DOHH2 (cell line): Measurements from ENCODE around the gene FBXW2.

Source experiments
- EZH2phosphoT487 ChIP-seq: fragments of 200-600 bp; sonication (generic); IDR thresholded peaks from 2 replicates; pipeline ENCODE4 v1.6.1; 2017; ENCODE audit warnings: borderline replicate concordance, mild to moderate bottlenecking, antibody characterized with exemption, low read length, moderate library complexity, mixed read lengths
- TF ChIP-seq, protein P1 (sequence below): fragments of 200-600 bp; sonication (generic); IDR thresholded peaks from one replicate; pipeline ENCODE4 v1.5.1; 2014; ENCODE audit warnings: antibody characterized with exemption, mild to moderate bottlenecking, low read depth, low read length; ENCODE audit not compliant: poor library complexity, severe bottlenecking

DNA sequence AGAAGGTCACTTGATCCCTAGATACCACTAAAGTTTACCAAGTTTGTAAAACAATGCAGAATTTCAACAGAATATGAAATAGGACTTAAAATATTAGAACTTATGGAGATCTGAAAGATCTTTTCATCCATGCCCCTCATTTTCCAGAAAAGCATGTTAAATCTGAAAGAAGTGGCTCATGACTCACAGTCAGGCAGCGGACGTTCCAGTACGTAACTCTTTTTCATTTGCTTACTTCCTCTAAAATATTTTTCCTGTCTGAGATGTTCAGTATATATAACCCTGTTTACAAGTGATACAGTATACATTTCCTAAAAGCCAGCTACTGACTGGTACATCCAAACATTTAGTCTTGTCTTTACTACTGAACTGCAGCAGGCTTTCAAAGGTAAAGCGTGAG, 22.3 kb downstream of the FBXW2 start:
- TF ChIP-seq, protein P1, sequence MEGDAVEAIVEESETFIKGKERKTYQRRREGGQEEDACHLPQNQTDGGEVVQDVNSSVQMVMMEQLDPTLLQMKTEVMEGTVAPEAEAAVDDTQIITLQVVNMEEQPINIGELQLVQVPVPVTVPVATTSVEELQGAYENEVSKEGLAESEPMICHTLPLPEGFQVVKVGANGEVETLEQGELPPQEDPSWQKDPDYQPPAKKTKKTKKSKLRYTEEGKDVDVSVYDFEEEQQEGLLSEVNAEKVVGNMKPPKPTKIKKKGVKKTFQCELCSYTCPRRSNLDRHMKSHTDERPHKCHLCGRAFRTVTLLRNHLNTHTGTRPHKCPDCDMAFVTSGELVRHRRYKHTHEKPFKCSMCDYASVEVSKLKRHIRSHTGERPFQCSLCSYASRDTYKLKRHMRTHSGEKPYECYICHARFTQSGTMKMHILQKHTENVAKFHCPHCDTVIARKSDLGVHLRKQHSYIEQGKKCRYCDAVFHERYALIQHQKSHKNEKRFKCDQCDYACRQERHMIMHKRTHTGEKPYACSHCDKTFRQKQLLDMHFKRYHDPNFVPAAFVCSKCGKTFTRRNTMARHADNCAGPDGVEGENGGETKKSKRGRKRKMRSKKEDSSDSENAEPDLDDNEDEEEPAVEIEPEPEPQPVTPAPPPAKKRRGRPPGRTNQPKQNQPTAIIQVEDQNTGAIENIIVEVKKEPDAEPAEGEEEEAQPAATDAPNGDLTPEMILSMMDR: no peak
- TF ChIP-seq EZH2phosphoT487: no peak
